NCI-H2171 (cell line): Measurements from ENCODE around the gene BUD31.
A peak's percentile ranks its signal among the peaks of the same experiment; 100 is the strongest.
"Not testable (repeated sequence)": the region's sequence is repeated elsewhere in the genome, so short reads cannot be mapped to it uniquely, and the experiment has no call there.

Experiments
- DNase-seq: peaks from one replicate; lab custom pipeline; 2025; lab: John Stamatoyannopoulos, UW

Gene BUD31

GRCh38 chr7:99399597-99399996, 9.2 kb upstream of the BUD31 start:
- no peak for DNase-seq

- DNase-seq: no peak
Observed at GRCh38 chr7:99402854-99403253, 5.9 kb upstream of the BUD31 start.

- DNase-seq: no peak
Observed at GRCh38 chr7:99403764-99404163, 5.0 kb upstream of the BUD31 start.

- DNase-seq: no peak
Observed at GRCh38 chr7:99404235-99404976, 4.4 kb upstream of the BUD31 start.

GRCh38 chr7:99404977-99405320, 3.8 kb upstream of the BUD31 start:
- no peak for DNase-seq

GRCh38 chr7:99406557-99406956, 2.2 kb upstream of the BUD31 start:
- DNase-seq: no peak

- DNase-seq: no peak
Observed at GRCh38 chr7:99407872-99408378, 844 bp upstream of the BUD31 start.

- no peak for DNase-seq
Observed at GRCh38 chr7:99409192-99409572, 413 bp downstream of the BUD31 start.

GRCh38 chr7:99409806-99410205, 1.0 kb downstream of the BUD31 start:
- no peak for DNase-seq

- no peak for DNase-seq
Observed at GRCh38 chr7:99410635-99411034, 1.9 kb downstream of the BUD31 start.

GRCh38 chr7:99415513-99416127, 6.9 kb downstream of the BUD31 start:
- DNase-seq: not testable (repeated sequence)

GRCh38 chr7:99418260-99418659, 9.5 kb downstream of the BUD31 start:
- DNase-seq: no peak

GRCh38 chr7:99419323-99420021, 10.7 kb downstream of the BUD31 start:
- DNase-seq: no peak

GRCh38 chr7:99420213-99420612, 11.4 kb downstream of the BUD31 start:
- DNase-seq: no peak

- no peak for DNase-seq
Observed at GRCh38 chr7:99420986-99421385, 12.2 kb downstream of the BUD31 start.

- no peak for DNase-seq
Observed at GRCh38 chr7:99422186-99422585, 13.4 kb downstream of the BUD31 start.

- peak; percentile 15 for DNase-seq
Observed at GRCh38 chr7:99422625-99423024, 13.9 kb downstream of the BUD31 start.

GRCh38 chr7:99424932-99425730, 16.4 kb downstream of the BUD31 start:
- no peak for DNase-seq

GRCh38 chr7:99428972-99429566, 20.3 kb downstream of the BUD31 start:
- no peak for DNase-seq

- no peak for DNase-seq
Observed at GRCh38 chr7:99429756-99430155, 21.0 kb downstream of the BUD31 start.

- DNase-seq: not testable (repeated sequence)
Observed at GRCh38 chr7:99431756-99432540, 23.2 kb downstream of the BUD31 start.
